GM23338 (cell line): ENCODE measurements around the gene REG4. TPM values are rescaled to one million over a fixed set of nuclear protein-coding genes. Genes with fewer than 3 reads are reported as not detected.
"Not testable (repeated sequence)": the region's sequence is repeated elsewhere in the genome, so short reads cannot be mapped to it uniquely, and the experiment has no call there.

Experiments
- ATAC-seq: fragments of 200-7000 bp; cut with Tn5 transposase; 3 replicates; pipeline ENCODE4 v1.9.1; 2020
- DNase-seq: peaks from one replicate; pipeline ENCODE4 v3.0.0-alpha.2; 2015; ENCODE audit warnings: low spot score
- H2AFZ ChIP-seq: fragments of 200-600 bp; sonication (generic); 2 replicates; pipeline ENCODE4 v1.8.0; 2016; ENCODE audit warnings: antibody characterized with exemption, mild to moderate bottlenecking, moderate library complexity
- H3F3A ChIP-seq: fragments of 200-600 bp; sonication (generic); replicated peaks from 2 replicates; pipeline ENCODE4 v1.8.0; 2017; ENCODE audit warnings: antibody characterized with exemption, mixed run types, low read depth
- H3K27ac ChIP-seq: fragments of 200-600 bp; sonication (generic); 2 replicates; pipeline ENCODE4 v1.6.1; 2016; ENCODE audit warnings: low read depth
- H3K27me3 ChIP-seq: fragments of 200-600 bp; sonication (generic); 2 replicates; pipeline ENCODE4 v1.8.0; 2016; ENCODE audit warnings: mild to moderate bottlenecking, mixed run types, moderate library complexity; ENCODE audit not compliant: insufficient read depth
- H3K36me3 ChIP-seq: fragments of 200-600 bp; sonication (generic); 2 replicates; pipeline ENCODE4 v1.8.0; 2016; ENCODE audit warnings: mild to moderate bottlenecking; ENCODE audit not compliant: insufficient read depth
- H3K4me1 ChIP-seq: fragments of 200-600 bp; sonication (generic); 2 replicates; pipeline ENCODE4 v1.8.0; 2016; ENCODE audit warnings: mild to moderate bottlenecking, moderate library complexity; ENCODE audit not compliant: insufficient read depth
- H3K4me2 ChIP-seq: fragments of 200-600 bp; sonication (generic); 2 replicates; pipeline ENCODE4 v1.7.1; 2017; ENCODE audit warnings: mixed run types
- H3K4me3 ChIP-seq: fragments of 200-600 bp; sonication (generic); 2 replicates; pipeline ENCODE4 v1.6.1; 2016; ENCODE audit warnings: mixed run types
- H3K79me2 ChIP-seq: fragments of 200-600 bp; sonication (generic); replicated peaks from 2 replicates; pipeline ENCODE4 v1.8.0; 2017; ENCODE audit warnings: mild to moderate bottlenecking; ENCODE audit not compliant: insufficient read depth
- H3K9me2 ChIP-seq: fragments of 200-600 bp; sonication (generic); 2 replicates; pipeline ENCODE4 v1.8.0; 2017; ENCODE audit not compliant: insufficient read depth
- H4K20me1 ChIP-seq: fragments of 200-600 bp; sonication (generic); replicated peaks from 2 replicates; pipeline ENCODE4 v1.8.0; 2017; ENCODE audit warnings: mild to moderate bottlenecking; ENCODE audit not compliant: insufficient read depth
- H3K27ac Mint-ChIP-seq: 2 replicates; pipeline ENCODE4 v1.8.0; 2020; ENCODE audit warnings: inconsistent platforms, mild to moderate bottlenecking, moderate library complexity, mixed read lengths
- H3K27me3 Mint-ChIP-seq: 3 replicates; pipeline ENCODE4 v1.8.0; 2022; ENCODE audit warnings: low read depth, mild to moderate bottlenecking, moderate library complexity, mixed read lengths, inconsistent platforms; ENCODE audit not compliant: insufficient read depth, poor library complexity
- H3K36me3 Mint-ChIP-seq: 3 replicates; pipeline ENCODE4 v1.8.0; 2021; ENCODE audit warnings: low read depth, mild to moderate bottlenecking, inconsistent platforms, moderate library complexity, mixed read lengths
- H3K4me1 Mint-ChIP-seq: 3 replicates; pipeline ENCODE4 v1.8.0; 2020; ENCODE audit warnings: mild to moderate bottlenecking, inconsistent platforms, mixed read lengths
- H3K4me3 Mint-ChIP-seq: 3 replicates; pipeline ENCODE4 v1.8.0; 2021; ENCODE audit warnings: moderate library complexity, mild to moderate bottlenecking, inconsistent platforms, mixed read lengths
- H3K9me3 Mint-ChIP-seq: 3 replicates; pipeline ENCODE4 v1.8.0; 2020; ENCODE audit warnings: moderate library complexity, mild to moderate bottlenecking, inconsistent platforms, mixed read lengths
- CREB1 ChIP-seq: fragments of 250-450 bp; sonication (Bioruptor Pico); IDR thresholded peaks from 2 replicates; pipeline ENCODE4 v1.5.0; 2020; ENCODE audit warnings: low read depth, mild to moderate bottlenecking, moderate library complexity
- polyA plus RNA-seq: library from polyadenylated mRNA; unstranded; fragments of >200 nt; fragmentation: Nextera tagmentation; extraction: Ambion mirVana; gene quantifications from 2 replicates; pipeline ENCODE4 v1.2.1, GENCODE V29; 2016
- total RNA-seq: library from RNA; depleted of rRNA; stranded (reverse); fragments of >200 nt; shearing (Covaris generic); gene quantifications from 2 replicates; pipeline ENCODE4 v1.2.3, GENCODE V29; 2014
- TF ChIP-seq, protein P1 (sequence below), 2 experiments: fragments of 200-600 bp in 1 of 2; sonication (generic) in 1 of 2; conservative IDR thresholded peaks; 2 replicates each; pipeline versions ENCODE4 v1.5.1 to v1.6.1; 2016 to 2017; ENCODE audit warnings: antibody characterized with exemption in 2 of 2, low read depth in 2 of 2, mild to moderate bottlenecking in 2 of 2, moderate library complexity in 1 of 2
- TF ChIP-seq, protein P2 (sequence below): fragments of 250-450 bp; sonication (Bioruptor Pico); IDR thresholded peaks from 2 replicates; pipeline ENCODE4 v1.5.0; 2020; ENCODE audit warnings: mild to moderate bottlenecking, moderate library complexity

REG4 gene
- total and polyA plus RNA-seq, 2 experiments from 2014 or later = not detected

DNA sequence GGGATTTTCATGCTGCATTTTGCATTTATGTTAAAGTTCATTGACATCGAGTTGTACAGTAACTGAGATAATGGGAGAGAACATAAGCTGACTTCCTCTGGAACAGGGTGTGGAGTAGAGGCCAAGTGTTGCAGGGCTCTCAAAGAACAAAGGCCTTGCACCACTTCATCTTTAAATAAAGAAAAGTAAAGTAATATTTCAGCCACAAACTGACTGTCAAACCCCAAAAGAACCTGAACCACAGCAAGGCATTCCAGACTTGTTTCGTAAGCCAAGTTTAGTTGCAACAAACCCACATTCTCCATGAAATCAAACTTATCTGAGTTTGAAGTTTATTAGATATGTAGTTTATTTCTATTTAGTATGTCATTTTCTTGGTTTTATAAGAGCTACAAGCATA is 23.5 kb downstream of the REG4 start (continued):
- TF ChIP-seq, protein P1, sequence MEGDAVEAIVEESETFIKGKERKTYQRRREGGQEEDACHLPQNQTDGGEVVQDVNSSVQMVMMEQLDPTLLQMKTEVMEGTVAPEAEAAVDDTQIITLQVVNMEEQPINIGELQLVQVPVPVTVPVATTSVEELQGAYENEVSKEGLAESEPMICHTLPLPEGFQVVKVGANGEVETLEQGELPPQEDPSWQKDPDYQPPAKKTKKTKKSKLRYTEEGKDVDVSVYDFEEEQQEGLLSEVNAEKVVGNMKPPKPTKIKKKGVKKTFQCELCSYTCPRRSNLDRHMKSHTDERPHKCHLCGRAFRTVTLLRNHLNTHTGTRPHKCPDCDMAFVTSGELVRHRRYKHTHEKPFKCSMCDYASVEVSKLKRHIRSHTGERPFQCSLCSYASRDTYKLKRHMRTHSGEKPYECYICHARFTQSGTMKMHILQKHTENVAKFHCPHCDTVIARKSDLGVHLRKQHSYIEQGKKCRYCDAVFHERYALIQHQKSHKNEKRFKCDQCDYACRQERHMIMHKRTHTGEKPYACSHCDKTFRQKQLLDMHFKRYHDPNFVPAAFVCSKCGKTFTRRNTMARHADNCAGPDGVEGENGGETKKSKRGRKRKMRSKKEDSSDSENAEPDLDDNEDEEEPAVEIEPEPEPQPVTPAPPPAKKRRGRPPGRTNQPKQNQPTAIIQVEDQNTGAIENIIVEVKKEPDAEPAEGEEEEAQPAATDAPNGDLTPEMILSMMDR (conservative IDR thresholded peaks at IDR 0.05; ENCODE audit: low read depth in 2 of 2) = no peak
- TF ChIP-seq, protein P2, sequence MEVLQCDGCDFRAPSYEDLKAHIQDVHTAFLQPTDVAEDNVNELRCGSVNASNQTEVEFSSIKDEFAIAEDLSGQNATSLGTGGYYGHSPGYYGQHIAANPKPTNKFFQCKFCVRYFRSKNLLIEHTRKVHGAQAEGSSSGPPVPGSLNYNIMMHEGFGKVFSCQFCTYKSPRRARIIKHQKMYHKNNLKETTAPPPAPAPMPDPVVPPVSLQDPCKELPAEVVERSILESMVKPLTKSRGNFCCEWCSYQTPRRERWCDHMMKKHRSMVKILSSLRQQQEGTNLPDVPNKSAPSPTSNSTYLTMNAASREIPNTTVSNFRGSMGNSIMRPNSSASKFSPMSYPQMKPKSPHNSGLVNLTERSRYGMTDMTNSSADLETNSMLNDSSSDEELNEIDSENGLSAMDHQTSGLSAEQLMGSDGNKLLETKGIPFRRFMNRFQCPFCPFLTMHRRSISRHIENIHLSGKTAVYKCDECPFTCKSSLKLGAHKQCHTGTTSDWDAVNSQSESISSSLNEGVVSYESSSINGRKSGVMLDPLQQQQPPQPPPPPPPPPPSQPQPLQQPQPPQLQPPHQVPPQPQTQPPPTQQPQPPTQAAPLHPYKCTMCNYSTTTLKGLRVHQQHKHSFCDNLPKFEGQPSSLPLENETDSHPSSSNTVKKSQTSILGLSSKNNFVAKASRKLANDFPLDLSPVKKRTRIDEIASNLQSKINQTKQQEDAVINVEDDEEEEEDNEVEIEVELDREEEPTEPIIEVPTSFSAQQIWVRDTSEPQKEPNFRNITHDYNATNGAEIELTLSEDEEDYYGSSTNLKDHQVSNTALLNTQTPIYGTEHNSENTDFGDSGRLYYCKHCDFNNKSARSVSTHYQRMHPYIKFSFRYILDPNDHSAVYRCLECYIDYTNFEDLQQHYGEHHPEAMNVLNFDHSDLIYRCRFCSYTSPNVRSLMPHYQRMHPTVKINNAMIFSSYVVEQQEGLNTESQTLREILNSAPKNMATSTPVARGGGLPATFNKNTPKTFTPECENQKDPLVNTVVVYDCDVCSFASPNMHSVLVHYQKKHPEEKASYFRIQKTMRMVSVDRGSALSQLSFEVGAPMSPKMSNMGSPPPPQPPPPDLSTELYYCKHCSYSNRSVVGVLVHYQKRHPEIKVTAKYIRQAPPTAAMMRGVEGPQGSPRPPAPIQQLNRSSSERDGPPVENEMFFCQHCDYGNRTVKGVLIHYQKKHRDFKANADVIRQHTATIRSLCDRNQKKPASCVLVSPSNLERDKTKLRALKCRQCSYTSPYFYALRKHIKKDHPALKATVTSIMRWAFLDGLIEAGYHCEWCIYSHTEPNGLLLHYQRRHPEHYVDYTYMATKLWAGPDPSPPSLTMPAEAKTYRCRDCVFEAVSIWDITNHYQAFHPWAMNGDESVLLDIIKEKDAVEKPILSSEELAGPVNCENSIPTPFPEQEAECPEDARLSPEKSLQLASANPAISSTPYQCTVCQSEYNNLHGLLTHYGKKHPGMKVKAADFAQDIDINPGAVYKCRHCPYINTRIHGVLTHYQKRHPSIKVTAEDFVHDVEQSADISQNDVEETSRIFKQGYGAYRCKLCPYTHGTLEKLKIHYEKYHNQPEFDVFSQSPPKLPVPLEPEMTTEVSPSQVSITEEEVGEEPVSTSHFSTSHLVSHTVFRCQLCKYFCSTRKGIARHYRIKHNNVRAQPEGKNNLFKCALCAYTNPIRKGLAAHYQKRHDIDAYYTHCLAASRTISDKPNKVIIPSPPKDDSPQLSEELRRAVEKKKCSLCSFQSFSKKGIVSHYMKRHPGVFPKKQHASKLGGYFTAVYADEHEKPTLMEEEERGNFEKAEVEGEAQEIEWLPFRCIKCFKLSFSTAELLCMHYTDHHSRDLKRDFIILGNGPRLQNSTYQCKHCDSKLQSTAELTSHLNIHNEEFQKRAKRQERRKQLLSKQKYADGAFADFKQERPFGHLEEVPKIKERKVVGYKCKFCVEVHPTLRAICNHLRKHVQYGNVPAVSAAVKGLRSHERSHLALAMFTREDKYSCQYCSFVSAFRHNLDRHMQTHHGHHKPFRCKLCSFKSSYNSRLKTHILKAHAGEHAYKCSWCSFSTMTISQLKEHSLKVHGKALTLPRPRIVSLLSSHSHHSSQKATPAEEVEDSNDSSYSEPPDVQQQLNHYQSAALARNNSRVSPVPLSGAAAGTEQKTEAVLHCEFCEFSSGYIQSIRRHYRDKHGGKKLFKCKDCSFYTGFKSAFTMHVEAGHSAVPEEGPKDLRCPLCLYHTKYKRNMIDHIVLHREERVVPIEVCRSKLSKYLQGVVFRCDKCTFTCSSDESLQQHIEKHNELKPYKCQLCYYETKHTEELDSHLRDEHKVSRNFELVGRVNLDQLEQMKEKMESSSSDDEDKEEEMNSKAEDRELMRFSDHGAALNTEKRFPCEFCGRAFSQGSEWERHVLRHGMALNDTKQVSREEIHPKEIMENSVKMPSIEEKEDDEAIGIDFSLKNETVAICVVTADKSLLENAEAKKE (CRISPR knock-in tag) = no peak
- no peak for TF ChIP-seq CREB1

DNA sequence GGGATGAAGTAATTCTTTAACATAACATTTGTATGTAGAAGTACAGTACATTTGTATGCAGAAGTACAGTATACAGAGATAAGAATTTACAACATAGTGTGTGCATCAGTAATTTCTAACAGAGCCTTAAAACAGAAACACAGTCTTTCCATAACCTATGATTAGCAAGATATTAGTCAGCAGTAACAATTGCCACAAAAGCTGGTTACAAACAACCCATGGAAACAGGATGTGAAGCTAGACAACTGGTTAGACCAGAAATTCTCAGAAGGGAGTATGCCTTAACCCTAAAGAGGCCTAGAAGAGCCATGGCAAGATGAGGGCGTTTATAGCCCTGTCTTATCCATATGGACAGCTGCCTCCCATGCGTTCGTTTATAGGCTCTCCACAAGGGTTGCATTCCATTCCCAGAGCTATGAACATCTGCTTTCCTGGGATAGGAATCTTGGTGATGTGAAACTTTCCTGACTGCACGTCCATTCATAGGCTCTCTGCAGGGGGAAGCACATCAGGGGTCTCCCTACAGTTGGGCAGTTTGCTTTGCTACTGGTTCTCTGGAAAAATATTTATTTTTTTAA is 24.7 kb downstream of the REG4 start:
- H3F3A ChIP-seq, H3K4me3 ChIP-seq, H3K4me2 ChIP-seq, H3K4me1 Mint-ChIP-seq, H3K4me1 ChIP-seq, H3K27ac Mint-ChIP-seq, H2AFZ ChIP-seq, H3K36me3 Mint-ChIP-seq, H3K9me2 ChIP-seq, H3K9me3 Mint-ChIP-seq, H3K27me3 Mint-ChIP-seq, H3K27ac ChIP-seq, H3K4me3 Mint-ChIP-seq, DNase-seq, H3K36me3 ChIP-seq, ATAC-seq, H4K20me1 ChIP-seq, H3K27me3 ChIP-seq, H3K79me2 ChIP-seq: not testable (repeated sequence)

DNA sequence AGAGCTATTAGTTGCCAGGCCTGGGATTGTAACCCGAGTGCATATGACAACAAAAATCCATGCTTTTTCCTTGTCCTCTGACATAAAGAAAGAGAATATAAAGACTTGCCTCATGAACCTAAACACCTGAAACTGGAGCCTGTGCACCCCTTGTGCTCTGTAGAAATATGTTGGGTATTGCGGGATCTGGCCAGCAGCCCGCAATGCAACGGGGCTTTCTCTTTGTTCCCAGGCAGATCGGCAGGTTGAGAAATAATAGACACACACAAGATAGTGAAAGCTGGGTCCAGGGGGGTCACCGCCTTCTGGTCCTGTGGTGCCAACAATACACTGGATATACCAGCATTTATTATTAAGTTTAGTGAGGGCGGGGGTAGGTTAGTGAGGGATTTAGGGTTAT is 25.2 kb downstream of the REG4 start:
- not testable (repeated sequence) for H3F3A ChIP-seq, H2AFZ ChIP-seq, H3K4me3 Mint-ChIP-seq, H3K36me3 ChIP-seq, H3K79me2 ChIP-seq, H3K4me1 Mint-ChIP-seq, H4K20me1 ChIP-seq, DNase-seq, H3K27ac Mint-ChIP-seq, H3K9me3 Mint-ChIP-seq, H3K27ac ChIP-seq, H3K9me2 ChIP-seq, ATAC-seq, H3K36me3 Mint-ChIP-seq, H3K4me1 ChIP-seq, H3K4me2 ChIP-seq, H3K27me3 ChIP-seq, H3K4me3 ChIP-seq, H3K27me3 Mint-ChIP-seq
